Hematopoietic multipotent progenitor cell (in vitro differentiated cells): ENCODE data around the gene ACTRT1. TPM values are rescaled to one million over a fixed set of nuclear protein-coding genes. Genes with fewer than 3 reads are reported as not detected.

Experiments
- DNase-seq, 3 donors: peaks; one replicate each; pipeline ENCODE4 v3.0.0-alpha.2; 2011 to 2015; ENCODE audit warnings: low read depth in 2 of 3, low spot score in 2 of 3
- total RNA-seq: library from RNA; depleted of rRNA; stranded (reverse); fragments of >200 nt; gene quantifications from one replicate; pipeline ENCODE4 v1.2.3, GENCODE V29; 2012

Gene ACTRT1
- not detected for total RNA-seq

- no peak for DNase-seq
These were observed at the start of gene ACTRT1 for GRCh38 chrX:128052303-128052702. Gene ACTRT1 (minus strand): TSS chrX:128052403. CDS start chrX:128052206, 197 bp downstream.

DNA sequence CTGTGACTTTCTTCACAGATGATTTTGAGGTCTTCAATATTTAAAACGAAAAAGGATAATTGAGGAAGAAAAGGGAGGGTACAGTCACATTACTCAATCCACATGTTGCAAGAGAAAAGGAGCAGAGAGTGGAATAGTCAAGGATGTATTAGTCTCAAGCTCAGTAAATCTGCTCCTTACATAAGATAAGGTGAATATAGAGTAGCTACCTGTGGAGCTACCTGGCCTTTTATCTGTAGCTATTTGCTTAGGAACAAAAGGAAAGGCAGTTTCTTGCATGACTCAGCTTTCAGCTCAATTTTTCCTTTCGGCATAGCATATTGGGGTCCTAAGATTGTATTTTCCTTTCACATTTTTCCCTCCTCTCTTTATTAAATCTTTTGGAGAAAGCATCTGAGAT is 26.3 kb upstream of the ACTRT1 start:
- DNase-seq = no peak

GRCh38 chrX:128057421-128057820 is 5.2 kb upstream of the ACTRT1 start:
- DNase-seq = no peak

GRCh38 chrX:128051526-128051925 is 677 bp downstream of the ACTRT1 start:
- DNase-seq = no peak

- DNase-seq = no peak
These were observed 16.9 kb downstream of the ACTRT1 start for GRCh38 chrX:128035318-128035717.

GRCh38 chrX:128021566-128021965 is 30.6 kb downstream of the ACTRT1 start:
- no peak for DNase-seq

GRCh38 chrX:128020701-128021100 is 31.5 kb downstream of the ACTRT1 start:
- no peak for DNase-seq

- DNase-seq = no peak
These were observed 33.0 kb downstream of the ACTRT1 start for GRCh38 chrX:128019218-128019617.

DNA sequence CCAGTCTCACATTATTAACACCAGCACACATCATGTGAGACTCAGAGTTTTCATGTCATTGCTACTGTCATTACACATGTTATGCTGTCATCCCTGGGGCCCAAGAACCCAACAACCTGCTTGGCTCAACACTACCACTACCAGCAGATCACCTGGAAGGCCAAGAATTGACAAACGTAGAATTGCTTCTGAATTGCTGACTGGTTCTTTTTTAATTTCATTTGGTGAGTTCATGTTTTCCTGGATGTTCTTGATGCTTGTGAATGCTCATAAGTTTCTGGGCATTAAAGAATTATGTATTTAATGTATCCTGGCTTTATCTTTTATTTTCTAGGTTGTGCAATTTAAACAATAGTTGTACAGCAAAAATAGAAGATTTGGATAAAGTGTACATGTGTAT is 40.2 kb downstream of the ACTRT1 start:
- no peak for DNase-seq

- DNase-seq = no peak
These were observed 44.3 kb downstream of the ACTRT1 start for GRCh38 chrX:128007882-128008281.
